HG03432 (cell line): Measurements from ENCODE around the gene IFIT1.
A peak's percentile ranks its signal among the peaks of the same experiment; 100 is the strongest.

Experiments
- ATAC-seq: cut with Tn5 transposase; IDR thresholded peaks from one replicate; pipeline ENCODE4 v1.9.1; 2021; ENCODE audit warnings: mild to moderate bottlenecking, moderate library complexity; ENCODE audit not compliant: unreplicated experiment

IFIT1 gene, protein sequence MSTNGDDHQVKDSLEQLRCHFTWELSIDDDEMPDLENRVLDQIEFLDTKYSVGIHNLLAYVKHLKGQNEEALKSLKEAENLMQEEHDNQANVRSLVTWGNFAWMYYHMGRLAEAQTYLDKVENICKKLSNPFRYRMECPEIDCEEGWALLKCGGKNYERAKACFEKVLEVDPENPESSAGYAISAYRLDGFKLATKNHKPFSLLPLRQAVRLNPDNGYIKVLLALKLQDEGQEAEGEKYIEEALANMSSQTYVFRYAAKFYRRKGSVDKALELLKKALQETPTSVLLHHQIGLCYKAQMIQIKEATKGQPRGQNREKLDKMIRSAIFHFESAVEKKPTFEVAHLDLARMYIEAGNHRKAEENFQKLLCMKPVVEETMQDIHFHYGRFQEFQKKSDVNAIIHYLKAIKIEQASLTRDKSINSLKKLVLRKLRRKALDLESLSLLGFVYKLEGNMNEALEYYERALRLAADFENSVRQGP

DNA sequence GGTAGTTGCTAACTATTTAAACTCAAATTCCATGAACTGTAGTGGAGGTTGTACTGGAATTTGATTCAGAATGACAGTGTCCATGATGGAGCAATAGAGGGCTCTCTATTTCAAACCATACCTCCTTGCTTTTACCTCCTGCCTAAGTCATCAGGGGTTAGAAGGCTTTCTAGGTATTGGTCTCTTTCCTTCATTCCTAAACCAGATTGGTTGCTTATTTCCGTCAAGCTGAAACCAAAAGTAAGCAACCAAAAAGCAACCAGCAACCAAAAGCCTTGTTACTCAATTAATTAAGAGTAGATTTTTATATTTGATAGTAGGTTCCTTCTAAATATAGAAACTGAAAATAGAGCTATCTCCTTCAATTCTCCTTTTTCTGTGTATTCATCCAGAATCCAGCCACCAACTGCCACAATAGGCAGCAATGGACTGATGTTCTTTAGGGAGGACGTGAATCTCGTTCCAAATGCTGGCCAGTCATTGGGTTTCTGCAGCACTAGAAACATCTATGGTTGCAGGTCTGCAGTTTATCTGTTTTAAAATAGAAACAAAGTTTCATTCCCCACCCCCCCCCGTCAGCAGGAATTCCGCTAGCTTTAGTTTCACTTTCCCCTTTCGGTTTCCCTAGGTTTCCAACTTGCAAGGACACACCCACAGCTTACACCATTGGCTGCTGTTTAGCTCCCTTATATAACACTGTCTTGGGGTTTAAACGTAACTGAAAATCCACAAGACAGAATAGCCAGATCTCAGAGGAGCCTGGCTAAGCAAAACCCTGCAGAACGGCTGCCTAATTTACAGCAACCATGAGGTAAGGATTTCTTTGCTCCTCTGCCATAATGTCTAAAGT, at the start of gene IFIT1:
TSS of gene IFIT1 (plus strand) at position 717 of the 850 bp plus-strand sequence. CDS start at position 807, 90 bp downstream.
- peak; percentile 91 for ATAC-seq

GRCh38 chr10:89343089-89343767, 49.2 kb upstream of the IFIT1 start:
- no peak for ATAC-seq

- no peak for ATAC-seq
Observed at GRCh38 chr10:89344156-89344555, 48.3 kb upstream of the IFIT1 start.

- no peak for ATAC-seq
Observed at GRCh38 chr10:89345367-89346000, 46.9 kb upstream of the IFIT1 start.

GRCh38 chr10:89346405-89347254, 45.8 kb upstream of the IFIT1 start:
- no peak for ATAC-seq

DNA sequence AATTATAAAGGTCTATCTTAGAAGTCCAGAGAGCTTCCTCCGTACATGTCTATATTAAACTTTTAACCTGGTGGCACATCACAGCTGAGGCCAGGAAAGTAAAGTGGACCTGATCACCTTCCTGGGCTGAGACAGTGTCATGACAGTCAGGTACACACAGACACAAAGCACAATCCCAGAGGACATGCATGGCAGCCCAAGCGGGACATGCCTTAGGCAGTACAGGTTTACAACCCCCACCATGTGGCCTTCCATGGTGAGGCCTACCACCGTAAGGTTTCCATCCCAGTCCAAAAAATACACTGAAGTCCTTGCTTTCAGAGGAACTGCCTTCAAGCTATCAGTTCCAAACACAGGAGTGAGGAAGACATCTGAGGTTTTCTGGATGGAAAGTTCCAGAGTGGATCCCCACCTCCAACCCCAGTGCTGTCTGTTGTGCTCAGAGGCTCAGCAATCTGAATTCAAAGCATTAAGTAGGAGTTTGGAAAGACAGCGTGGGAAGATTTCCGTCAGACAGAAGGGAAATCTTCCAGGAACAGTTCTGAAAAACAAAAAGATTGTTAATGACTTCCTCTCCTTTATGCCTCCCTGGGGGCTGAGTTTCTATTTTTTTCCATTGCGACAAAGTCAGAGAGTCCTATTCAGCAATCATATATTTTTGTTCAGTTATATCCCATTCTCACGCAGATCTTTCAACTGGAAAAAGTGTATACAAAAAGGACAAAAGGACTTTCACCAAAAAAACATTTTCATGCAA, 44.5 kb upstream of the IFIT1 start:
- ATAC-seq = no peak

DNA sequence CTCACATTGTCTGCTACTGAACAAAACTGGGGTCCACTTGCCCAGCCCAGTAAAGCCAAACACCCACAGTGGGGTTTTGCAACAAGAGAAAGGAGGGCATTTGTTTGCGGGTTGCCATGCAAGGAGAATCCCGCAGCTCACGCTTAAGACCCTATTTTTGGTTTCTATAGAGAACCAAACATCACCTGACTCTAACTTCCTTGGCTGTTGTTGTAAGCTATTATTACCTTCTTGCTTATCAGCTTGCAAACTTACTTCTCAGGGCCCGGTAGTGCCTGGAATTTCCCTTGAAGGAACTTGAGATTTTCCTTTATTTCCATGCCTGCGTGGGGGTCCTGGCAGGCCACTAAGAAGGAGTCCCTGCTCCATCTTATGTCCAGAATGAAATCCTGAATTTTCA, 43.9 kb upstream of the IFIT1 start:
- ATAC-seq = no peak

DNA sequence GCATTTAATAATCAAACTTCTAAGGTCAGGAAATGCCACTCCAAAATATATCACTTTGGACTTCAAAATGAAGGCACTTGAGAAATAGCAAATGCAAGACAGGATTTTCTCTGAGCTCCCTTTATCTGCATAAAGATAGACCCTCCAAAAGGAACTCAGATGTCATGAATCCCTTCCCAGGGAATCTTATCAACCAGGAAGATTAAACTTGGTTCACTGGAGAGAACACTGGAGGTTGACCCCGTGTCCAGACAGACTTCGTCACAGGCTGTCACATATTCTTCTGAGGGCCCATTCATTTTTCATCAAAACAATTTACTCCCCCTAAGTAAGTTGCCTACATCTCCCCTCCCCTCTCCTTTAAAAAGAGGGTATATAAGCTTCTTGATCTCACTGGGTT, 43.4 kb upstream of the IFIT1 start:
- no peak for ATAC-seq

DNA sequence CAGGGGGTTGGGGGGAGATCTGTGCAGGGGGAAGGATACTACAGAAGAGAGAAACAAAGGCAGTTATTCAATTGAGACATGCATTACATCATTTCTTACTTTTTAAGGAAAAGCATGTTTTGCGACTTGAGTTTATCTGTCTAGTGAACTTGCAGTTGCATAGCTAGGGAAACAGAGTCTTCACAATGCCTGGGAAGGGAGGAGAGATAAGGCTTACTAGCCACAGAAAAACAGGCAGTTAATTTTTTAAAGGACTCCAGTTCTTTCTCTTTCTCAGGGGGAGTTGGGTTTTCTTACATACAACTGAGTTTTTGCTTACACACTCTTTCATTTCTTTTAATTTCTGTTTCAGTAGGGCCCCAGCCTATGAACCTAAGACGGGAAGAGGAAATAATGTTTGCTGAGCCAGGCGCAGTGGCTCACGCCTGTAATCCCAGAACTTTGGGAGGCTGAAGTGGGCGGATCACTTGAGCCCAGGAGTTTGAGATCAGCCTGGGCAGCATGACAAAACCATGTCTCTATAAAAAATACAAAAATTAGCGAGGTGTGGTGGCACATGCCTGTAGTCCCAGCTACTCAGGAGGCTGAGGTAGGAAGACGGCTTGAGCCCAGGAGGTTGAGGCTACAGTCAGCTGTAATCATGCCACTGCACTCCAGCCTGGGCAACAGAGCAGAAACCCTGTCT, 41.6 kb upstream of the IFIT1 start:
- peak; percentile 43 for ATAC-seq

- peak; percentile 86 for ATAC-seq
Observed at GRCh38 chr10:89351412-89351779, 41.0 kb upstream of the IFIT1 start.

DNA sequence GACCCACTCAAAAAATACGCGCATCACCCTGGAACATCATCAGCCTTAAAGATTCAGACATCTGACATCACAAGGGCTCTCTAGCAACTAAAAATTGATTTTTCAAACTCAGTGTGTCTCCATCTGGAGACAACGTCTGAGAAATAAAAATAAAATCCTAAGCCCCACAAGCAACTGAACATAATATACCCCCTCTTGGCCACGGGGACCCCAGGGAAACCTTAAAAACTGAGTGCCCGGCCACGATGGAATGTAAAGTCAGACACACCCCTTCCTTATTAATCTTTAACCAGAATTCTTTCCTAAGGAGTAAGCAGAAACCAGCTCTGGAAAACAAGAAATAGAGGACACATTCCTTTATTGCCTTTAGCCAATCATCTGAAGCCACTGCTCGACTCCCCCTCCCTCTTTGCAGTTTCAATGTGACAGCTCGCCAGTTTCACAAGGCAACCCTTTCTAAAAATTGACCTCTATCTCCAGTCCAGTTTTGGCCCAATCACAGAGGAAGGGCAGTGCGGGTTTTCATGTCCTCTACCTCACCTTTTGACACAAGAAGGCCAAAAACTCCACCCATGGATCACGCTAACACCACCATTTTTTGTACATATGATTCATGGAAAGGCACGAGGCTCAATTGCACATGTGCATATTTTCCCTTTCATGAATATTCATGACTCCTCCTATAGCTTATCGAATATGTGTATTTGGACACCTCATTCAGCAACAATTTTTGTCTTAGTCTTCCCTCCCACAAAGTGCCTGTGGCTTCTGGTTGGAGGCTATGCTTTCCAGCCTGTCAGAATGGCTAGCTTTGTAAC, 40.4 kb upstream of the IFIT1 start:
- peak; percentile 44 for ATAC-seq

- no peak for ATAC-seq
Observed at GRCh38 chr10:89352802-89353201, 39.6 kb upstream of the IFIT1 start.

DNA sequence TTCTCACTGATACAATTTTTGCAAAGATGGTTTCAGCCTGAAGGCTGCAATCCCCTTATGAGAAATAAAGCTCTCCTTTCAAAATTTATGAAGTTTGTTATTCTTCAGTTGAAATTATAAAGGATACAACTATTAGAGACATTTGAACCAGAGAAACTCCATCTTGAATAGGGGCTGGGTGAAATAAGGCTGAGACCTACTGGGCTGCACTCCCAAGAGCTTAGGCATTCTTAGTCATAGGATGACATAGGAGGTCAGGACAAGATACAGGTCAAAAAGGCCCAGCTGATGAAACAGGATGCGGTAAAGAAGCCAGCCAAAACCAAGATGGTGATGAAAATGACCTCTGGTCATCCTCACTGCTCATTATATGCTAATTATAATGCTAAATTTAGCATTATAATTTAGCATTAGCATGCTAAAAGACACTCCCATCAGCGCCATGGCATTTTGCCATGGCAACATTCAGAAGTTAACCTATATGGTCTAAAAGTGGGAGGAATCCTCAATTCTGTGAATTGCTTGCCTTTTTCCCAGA, 37.0 kb upstream of the IFIT1 start:
- ATAC-seq = no peak

DNA sequence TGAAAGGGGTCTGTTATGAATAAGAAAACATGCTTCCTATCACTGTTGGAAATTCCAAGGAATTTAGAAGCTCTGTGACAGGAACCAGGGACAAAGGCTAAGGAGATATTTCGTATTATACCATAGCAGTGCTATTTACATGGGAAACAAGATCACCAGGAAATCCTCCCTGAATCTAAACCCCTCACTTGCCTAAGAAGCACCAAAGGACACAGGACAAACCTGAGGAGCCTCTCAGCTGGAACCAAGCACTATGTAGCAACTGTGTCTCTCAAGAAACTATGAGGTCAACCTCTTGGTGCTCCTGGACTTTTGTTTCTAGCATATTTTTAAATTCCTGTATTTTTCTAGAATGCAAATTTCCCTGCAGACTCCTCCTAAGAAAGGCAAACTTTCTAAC, 35.3 kb upstream of the IFIT1 start:
- no peak for ATAC-seq

- no peak for ATAC-seq
Observed at GRCh38 chr10:89357975-89358374, 34.4 kb upstream of the IFIT1 start.

- no peak for ATAC-seq
Observed at GRCh38 chr10:89360157-89360556, 32.3 kb upstream of the IFIT1 start.

GRCh38 chr10:89362929-89363328, 29.5 kb upstream of the IFIT1 start:
- no peak for ATAC-seq
